D721Med (cell line): Measurements from ENCODE around the gene ENKD1.

ENCODE experiments used
- DNase-seq: peaks from one replicate; pipeline ENCODE4 v3.0.0; 2011; ENCODE audit warnings: low spot score; ENCODE audit not compliant: insufficient read length
- FAIRE-seq: peaks from 2 replicates; lab custom pipeline; 2011; peaks lifted over from hg19 to GRCh38; lab: Jason Lieb, UNC
- TF ChIP-seq, protein P1 (sequence below): IDR thresholded peaks from 2 replicates; pipeline ENCODE4 v1.5.1; 2012; ENCODE audit warnings: mild to moderate bottlenecking, control low read depth; ENCODE audit not compliant: insufficient read depth; ENCODE audit errors: missing control alignments

Gene ENKD1, protein sequence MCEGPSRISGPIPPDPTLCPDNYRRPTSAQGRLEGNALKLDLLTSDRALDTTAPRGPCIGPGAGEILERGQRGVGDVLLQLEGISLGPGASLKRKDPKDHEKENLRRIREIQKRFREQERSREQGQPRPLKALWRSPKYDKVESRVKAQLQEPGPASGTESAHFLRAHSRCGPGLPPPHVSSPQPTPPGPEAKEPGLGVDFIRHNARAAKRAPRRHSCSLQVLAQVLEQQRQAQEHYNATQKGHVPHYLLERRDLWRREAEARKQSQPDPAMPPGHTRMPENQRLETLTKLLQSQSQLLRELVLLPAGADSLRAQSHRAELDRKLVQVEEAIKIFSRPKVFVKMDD

DNA sequence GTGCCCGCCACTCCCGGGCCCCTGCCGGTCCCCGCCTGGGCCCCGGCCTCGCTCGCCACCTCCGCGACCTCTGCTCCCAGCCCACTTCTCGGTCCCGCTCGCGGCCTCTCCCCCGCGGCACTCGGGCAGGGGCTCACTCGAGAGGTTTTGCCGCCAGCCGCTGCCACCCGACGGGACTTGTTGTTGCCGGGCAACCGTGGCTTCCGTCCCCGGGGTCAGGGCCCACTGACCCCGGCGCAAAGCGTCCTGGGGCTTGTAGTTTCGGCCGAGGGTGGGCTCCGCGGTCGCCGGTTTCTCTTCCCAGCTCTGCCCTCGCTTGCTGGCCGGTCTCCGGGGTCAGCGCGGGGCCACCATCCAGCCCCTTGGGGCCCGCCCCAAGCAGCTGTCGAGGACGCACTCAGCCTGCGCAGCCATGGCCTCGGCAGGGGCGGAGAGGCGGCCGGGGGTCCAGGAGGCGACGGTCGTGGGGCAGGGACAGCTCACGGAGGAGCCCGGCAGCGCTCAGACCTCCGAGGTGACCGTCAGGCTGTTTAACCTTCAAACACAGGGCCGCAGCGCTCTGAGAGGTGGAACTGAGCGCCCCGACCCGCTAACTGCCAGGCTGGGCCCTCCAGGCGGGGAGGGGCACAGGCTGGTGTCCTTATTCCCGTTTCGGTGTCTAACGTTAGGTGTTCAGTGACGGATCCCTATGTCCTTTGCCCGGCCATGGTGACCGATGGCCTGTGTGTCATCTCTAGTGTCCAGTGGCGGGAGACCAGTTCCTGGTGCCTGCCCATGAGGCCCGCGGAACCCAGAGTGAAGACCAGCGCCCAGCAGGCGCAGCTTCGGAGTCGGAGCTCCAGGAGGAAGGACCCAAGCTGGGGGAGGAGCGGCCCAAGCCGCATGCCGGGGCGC, at the start of gene ENKD1, which contains the start of gene C16orf86:
Gene ENKD1, minus strand, starts transcription at position 192 of the 894 bp plus-strand sequence. CDS start 308 bp downstream, outside the sequence.
Gene C16orf86, plus strand, starts transcription at position 256 of the 894 bp plus-strand sequence. Its CDS starts 157 bp downstream, at position 413.
- DNase-seq (peak; percentile 78), FAIRE-seq (no peak)
- TF ChIP-seq, protein P1, sequence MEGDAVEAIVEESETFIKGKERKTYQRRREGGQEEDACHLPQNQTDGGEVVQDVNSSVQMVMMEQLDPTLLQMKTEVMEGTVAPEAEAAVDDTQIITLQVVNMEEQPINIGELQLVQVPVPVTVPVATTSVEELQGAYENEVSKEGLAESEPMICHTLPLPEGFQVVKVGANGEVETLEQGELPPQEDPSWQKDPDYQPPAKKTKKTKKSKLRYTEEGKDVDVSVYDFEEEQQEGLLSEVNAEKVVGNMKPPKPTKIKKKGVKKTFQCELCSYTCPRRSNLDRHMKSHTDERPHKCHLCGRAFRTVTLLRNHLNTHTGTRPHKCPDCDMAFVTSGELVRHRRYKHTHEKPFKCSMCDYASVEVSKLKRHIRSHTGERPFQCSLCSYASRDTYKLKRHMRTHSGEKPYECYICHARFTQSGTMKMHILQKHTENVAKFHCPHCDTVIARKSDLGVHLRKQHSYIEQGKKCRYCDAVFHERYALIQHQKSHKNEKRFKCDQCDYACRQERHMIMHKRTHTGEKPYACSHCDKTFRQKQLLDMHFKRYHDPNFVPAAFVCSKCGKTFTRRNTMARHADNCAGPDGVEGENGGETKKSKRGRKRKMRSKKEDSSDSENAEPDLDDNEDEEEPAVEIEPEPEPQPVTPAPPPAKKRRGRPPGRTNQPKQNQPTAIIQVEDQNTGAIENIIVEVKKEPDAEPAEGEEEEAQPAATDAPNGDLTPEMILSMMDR: no peak

- DNase-seq (no peak), FAIRE-seq (no peak)
These were observed 49.5 kb upstream of the ENKD1 start for GRCh38 chr16:67716097-67716496.

GRCh38 chr16:67714522-67714921, 48.0 kb upstream of the ENKD1 start:
- FAIRE-seq: no peak

More at GRCh38 chr16:67716097-67716496, 49.5 kb upstream of the ENKD1 start:
- TF ChIP-seq, protein P1: no peak

DNA sequence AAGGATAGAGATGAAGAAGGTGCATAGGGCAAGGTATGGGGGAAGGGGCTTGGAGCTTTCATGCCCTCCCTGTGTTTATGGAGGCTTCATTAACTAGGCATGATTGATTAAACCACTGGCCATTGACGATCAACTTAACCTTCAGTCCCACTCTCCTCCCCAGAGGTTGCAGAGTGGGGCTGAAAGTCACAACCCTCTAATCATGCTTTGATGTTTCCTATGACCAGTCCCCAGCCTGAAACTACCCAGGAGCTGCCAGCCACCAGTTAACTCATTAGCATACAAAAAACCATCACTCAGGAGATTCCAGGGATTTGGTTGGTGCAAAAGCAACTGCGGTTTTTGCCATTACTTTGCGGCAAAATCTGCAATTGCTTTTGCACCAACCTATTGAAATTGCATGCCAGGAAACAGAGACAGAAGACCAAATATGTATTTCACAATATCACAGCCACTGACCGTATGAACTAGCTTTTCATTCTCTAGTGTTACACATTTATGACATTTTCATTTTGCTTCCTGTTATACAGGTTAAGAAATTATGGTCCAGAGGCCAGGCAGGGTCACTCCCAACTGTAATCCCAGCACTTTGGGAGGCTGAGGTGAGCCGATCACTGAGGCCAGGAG, 47.2 kb upstream of the ENKD1 start:
- FAIRE-seq: no peak
- DNase-seq: no peak
- TF ChIP-seq, protein P1: no peak

More at GRCh38 chr16:67714522-67714921, 48.0 kb upstream of the ENKD1 start:
- DNase-seq: no peak
- TF ChIP-seq, protein P1: no peak

GRCh38 chr16:67710607-67711006, 44.1 kb upstream of the ENKD1 start:
- TF ChIP-seq, protein P1: no peak
- FAIRE-seq: no peak
- DNase-seq: no peak

GRCh38 chr16:67709050-67709449, 42.5 kb upstream of the ENKD1 start:
- TF ChIP-seq, protein P1: no peak
- FAIRE-seq (no peak), DNase-seq (no peak)
